HepG2 (cell line): ENCODE measurements around the gene EWSR1. TPM values are rescaled to one million over a fixed set of nuclear protein-coding genes. Genes with fewer than 3 reads are reported as not detected.

Experiments
- ARNT2 ChIP-seq: sonication (generic); formaldehyde crosslinking; IDR thresholded peaks from 2 replicates; pipeline ENCODE4 v1.8.0; 2022; ENCODE audit warnings: mild to moderate bottlenecking, low read depth, missing genetic modification reagents, moderate library complexity
- CENPX ChIP-seq: sonication (generic); formaldehyde crosslinking; IDR thresholded peaks from 2 replicates; pipeline ENCODE4 v1.9.0; 2021; ENCODE audit warnings: mild to moderate bottlenecking, missing genetic modification reagents, moderate library complexity
- KMT2A ChIP-seq: sonication (generic); formaldehyde crosslinking; IDR thresholded peaks from 2 replicates; pipeline ENCODE4 v1.4.0; 2020; ENCODE audit warnings: missing genetic modification reagents
- MAFF ChIP-seq: IDR thresholded peaks from 2 replicates; pipeline ENCODE4 v1.6.1; 2011; ENCODE audit warnings: low read depth, low read length, improper control_type of control experiment
- SRF ChIP-seq: IDR thresholded peaks from 2 replicates; pipeline ENCODE4 v1.6.1; 2011; ENCODE audit warnings: mild to moderate bottlenecking, low read depth, low read length, moderate library complexity
- STAG1 ChIP-seq: sonication (generic); formaldehyde crosslinking; IDR thresholded peaks from 2 replicates; pipeline ENCODE4 v1.4.0; 2020; ENCODE audit warnings: missing genetic modification reagents
- ZNF567 ChIP-seq: sonication (generic); formaldehyde crosslinking; IDR thresholded peaks from 2 replicates; pipeline ENCODE4 v1.8.1; 2023; ENCODE audit warnings: mild to moderate bottlenecking, missing genetic modification reagents, borderline replicate concordance
- ZNF589 ChIP-seq: sonication (generic); formaldehyde crosslinking; conservative IDR thresholded peaks from 2 replicates; pipeline ENCODE4 v1.8.0; 2022; ENCODE audit warnings: mild to moderate bottlenecking, moderate library complexity, missing genetic modification reagents
- ZNF713 ChIP-seq: sonication (generic); formaldehyde crosslinking; IDR thresholded peaks from 2 replicates; pipeline ENCODE4 v1.4.0; 2020; ENCODE audit warnings: mild to moderate bottlenecking, missing genetic modification reagents
- polyA plus RNA-seq, 8 experiments: library from polyadenylated mRNA; depleted of rRNA in 3 of 8; stranded (reverse) in 7 of 8; unstranded in 1 of 8; fragments of >200 nt; fragmentation: Illumina TruSeq in 4 of 8; extraction: Trizol in 4 of 8; gene quantifications; 2 replicates each; pipeline versions ENCODE4 v1.2.1 to v1.2.3, GENCODE V29; 2011 to 2016; ENCODE audit warnings: low read depth in 4 of 8, missing spikeins in 1 of 8, mixed read lengths in 1 of 8; ENCODE audit not compliant: insufficient read depth in 1 of 8
- total RNA-seq, 5 experiments: library from RNA; depleted of rRNA; stranded (reverse); fragments of >200 nt; fragmentation: Illumina TruSeq; extraction: Trizol; gene quantifications; 2 replicates each; pipeline ENCODE4 v1.2.3, GENCODE V29; 2016; ENCODE audit warnings: low read depth in 1 of 5
- TF ChIP-seq, protein P1 (sequence below): sonication (generic); formaldehyde crosslinking; IDR thresholded peaks from 2 replicates; pipeline ENCODE4 v1.5.1; 2020; ENCODE audit warnings: mild to moderate bottlenecking, missing genetic modification reagents, moderate library complexity
- TF ChIP-seq, protein P2 (sequence below): sonication (generic); formaldehyde crosslinking; IDR thresholded peaks from 2 replicates; pipeline ENCODE4 v1.8.1; 2023; ENCODE audit warnings: mild to moderate bottlenecking, missing genetic modification reagents
- TF ChIP-seq, protein P3 (sequence below): sonication (generic); formaldehyde crosslinking; IDR thresholded peaks from 2 replicates; pipeline ENCODE4 v1.4.0; 2020; ENCODE audit warnings: missing genetic modification reagents
- TF ChIP-seq, protein P4 (sequence below): sonication (generic); formaldehyde crosslinking; IDR thresholded peaks from 2 replicates; pipeline ENCODE4; 2020; ENCODE audit warnings: missing genetic modification reagents, mild to moderate bottlenecking, borderline replicate concordance
- TF ChIP-seq, protein P5 (sequence below): sonication (generic); formaldehyde crosslinking; IDR thresholded peaks from 2 replicates; pipeline ENCODE4 v1.8.1; 2022; ENCODE audit warnings: mild to moderate bottlenecking, missing genetic modification reagents

The EWSR1 gene
- total and polyA plus RNA-seq, 2 of the 13 experiments (the other 11 are each of a cell fraction or from before 2014, with no cell fraction given): 211 to 326 TPM

DNA sequence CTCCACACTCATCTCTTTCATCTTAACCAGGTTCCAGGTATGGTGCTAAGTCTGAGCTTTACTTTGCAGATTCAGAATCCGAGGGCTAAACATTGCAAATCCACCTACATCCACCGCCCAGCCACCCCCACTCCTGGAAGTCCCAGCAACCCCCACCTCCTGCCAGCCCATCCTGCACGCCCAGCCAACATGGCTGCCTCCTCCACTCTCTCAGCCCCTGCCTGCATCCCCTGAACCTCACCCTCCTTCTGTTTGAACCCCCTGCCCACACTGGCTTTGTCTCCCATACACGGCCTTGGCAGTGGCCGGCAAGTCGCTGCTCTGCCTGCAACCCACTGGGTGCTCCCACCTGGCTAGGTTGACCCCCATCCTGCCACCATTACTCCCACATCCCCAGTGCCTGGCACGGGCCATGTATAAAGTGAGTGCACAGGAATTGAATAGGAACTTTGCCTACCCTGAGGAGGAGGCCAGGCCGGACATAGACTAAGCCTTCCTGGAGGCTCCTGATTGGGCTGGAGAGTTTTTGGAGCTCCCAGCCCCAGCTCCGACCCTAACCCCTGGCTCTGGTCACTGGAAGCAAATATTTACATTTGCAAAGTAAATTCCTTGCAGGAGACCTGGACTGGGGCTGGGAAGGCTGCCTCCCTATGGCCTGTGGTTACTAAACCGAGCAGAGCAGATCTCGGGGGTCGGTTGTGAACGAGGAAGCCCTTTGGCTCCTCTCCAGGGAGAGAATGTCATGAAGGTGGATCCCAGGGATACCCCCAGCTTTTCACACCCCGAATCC is 48.0 kb upstream of the EWSR1 start (continued):
- TF ChIP-seq, protein P1, sequence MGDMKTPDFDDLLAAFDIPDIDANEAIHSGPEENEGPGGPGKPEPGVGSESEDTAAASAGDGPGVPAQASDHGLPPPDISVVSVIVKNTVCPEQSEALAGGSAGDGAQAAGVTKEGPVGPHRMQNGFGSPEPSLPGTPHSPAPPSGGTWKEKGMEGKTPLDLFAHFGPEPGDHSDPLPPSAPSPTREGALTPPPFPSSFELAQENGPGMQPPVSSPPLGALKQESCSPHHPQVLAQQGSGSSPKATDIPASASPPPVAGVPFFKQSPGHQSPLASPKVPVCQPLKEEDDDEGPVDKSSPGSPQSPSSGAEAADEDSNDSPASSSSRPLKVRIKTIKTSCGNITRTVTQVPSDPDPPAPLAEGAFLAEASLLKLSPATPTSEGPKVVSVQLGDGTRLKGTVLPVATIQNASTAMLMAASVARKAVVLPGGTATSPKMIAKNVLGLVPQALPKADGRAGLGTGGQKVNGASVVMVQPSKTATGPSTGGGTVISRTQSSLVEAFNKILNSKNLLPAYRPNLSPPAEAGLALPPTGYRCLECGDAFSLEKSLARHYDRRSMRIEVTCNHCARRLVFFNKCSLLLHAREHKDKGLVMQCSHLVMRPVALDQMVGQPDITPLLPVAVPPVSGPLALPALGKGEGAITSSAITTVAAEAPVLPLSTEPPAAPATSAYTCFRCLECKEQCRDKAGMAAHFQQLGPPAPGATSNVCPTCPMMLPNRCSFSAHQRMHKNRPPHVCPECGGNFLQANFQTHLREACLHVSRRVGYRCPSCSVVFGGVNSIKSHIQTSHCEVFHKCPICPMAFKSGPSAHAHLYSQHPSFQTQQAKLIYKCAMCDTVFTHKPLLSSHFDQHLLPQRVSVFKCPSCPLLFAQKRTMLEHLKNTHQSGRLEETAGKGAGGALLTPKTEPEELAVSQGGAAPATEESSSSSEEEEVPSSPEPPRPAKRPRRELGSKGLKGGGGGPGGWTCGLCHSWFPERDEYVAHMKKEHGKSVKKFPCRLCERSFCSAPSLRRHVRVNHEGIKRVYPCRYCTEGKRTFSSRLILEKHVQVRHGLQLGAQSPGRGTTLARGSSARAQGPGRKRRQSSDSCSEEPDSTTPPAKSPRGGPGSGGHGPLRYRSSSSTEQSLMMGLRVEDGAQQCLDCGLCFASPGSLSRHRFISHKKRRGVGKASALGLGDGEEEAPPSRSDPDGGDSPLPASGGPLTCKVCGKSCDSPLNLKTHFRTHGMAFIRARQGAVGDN (CRISPR knock-in tag): peak; percentile 40
- no peak for TF ChIP-seq ZNF713 (CRISPR knock-in tag)
- no peak for TF ChIP-seq MAFF
- TF ChIP-seq STAG1: peak; percentile 4; the same call in 1 of the 2 replicates
- no peak for TF ChIP-seq ZNF589 (CRISPR knock-in tag)
- TF ChIP-seq, protein P2, sequence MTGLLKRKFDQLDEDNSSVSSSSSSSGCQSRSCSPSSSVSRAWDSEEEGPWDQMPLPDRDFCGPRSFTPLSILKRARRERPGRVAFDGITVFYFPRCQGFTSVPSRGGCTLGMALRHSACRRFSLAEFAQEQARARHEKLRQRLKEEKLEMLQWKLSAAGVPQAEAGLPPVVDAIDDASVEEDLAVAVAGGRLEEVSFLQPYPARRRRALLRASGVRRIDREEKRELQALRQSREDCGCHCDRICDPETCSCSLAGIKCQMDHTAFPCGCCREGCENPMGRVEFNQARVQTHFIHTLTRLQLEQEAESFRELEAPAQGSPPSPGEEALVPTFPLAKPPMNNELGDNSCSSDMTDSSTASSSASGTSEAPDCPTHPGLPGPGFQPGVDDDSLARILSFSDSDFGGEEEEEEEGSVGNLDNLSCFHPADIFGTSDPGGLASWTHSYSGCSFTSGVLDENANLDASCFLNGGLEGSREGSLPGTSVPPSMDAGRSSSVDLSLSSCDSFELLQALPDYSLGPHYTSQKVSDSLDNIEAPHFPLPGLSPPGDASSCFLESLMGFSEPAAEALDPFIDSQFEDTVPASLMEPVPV (CRISPR knock-in tag): 0 out of 2 replicates have a peak, but pooled peaks have one; percentile 30
- no peak for TF ChIP-seq SRF
- no peak for TF ChIP-seq KMT2A
- TF ChIP-seq, protein P3, sequence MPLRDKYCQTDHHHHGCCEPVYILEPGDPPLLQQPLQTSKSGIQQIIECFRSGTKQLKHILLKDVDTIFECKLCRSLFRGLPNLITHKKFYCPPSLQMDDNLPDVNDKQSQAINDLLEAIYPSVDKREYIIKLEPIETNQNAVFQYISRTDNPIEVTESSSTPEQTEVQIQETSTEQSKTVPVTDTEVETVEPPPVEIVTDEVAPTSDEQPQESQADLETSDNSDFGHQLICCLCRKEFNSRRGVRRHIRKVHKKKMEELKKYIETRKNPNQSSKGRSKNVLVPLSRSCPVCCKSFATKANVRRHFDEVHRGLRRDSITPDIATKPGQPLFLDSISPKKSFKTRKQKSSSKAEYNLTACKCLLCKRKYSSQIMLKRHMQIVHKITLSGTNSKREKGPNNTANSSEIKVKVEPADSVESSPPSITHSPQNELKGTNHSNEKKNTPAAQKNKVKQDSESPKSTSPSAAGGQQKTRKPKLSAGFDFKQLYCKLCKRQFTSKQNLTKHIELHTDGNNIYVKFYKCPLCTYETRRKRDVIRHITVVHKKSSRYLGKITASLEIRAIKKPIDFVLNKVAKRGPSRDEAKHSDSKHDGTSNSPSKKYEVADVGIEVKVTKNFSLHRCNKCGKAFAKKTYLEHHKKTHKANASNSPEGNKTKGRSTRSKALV (CRISPR knock-in tag): no peak
- TF ChIP-seq CENPX (CRISPR knock-in tag): no peak
- TF ChIP-seq ARNT2 (CRISPR knock-in tag): no peak
- TF ChIP-seq, protein P4, sequence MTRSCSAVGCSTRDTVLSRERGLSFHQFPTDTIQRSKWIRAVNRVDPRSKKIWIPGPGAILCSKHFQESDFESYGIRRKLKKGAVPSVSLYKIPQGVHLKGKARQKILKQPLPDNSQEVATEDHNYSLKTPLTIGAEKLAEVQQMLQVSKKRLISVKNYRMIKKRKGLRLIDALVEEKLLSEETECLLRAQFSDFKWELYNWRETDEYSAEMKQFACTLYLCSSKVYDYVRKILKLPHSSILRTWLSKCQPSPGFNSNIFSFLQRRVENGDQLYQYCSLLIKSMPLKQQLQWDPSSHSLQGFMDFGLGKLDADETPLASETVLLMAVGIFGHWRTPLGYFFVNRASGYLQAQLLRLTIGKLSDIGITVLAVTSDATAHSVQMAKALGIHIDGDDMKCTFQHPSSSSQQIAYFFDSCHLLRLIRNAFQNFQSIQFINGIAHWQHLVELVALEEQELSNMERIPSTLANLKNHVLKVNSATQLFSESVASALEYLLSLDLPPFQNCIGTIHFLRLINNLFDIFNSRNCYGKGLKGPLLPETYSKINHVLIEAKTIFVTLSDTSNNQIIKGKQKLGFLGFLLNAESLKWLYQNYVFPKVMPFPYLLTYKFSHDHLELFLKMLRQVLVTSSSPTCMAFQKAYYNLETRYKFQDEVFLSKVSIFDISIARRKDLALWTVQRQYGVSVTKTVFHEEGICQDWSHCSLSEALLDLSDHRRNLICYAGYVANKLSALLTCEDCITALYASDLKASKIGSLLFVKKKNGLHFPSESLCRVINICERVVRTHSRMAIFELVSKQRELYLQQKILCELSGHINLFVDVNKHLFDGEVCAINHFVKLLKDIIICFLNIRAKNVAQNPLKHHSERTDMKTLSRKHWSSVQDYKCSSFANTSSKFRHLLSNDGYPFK (CRISPR knock-in tag): peak; percentile 36; the same call in 1 of the 2 replicates
- TF ChIP-seq ZNF567: no peak
- TF ChIP-seq, protein P5, sequence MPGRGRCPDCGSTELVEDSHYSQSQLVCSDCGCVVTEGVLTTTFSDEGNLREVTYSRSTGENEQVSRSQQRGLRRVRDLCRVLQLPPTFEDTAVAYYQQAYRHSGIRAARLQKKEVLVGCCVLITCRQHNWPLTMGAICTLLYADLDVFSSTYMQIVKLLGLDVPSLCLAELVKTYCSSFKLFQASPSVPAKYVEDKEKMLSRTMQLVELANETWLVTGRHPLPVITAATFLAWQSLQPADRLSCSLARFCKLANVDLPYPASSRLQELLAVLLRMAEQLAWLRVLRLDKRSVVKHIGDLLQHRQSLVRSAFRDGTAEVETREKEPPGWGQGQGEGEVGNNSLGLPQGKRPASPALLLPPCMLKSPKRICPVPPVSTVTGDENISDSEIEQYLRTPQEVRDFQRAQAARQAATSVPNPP (CRISPR knock-in tag): no peak
